ENCODE measurements around the gene PDIA5. TPM values are rescaled to one million over a fixed set of nuclear protein-coding genes. Genes with fewer than 3 reads are reported as not detected.

The PDIA5 gene
- total RNA-seq, 2 experiments from 2014 or later, result 2.2 to 3.0 TPM

DNA sequence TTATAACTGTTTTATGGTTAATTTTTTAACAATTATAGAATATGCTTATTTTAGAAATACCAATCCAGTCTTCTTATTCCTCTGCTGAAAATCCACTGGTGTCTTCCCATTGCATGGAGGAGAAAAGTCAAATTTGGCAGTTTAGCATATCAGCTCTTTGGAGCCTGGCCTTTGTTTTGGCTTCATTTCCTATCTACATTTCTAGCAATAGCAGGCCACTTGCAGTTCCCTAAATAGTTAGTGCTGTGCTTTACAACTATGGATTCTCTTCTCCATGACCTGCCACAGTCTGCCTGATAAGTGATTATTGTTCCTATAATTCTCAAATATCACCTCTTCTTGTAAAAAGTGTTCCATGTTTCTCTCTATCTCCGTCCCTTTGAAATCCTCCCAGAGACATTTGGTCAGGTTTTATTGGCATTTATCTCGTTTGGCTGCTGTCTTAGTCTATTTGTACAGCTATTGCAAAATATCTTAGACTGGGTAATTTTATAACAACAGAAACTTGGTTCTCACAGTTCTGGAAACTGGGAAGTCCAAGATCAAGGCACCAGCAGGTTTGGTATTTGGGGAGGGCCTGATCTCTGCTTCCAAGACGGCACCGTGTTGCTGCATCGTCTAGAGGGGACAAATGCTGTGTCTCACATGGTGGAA, 126.8 kb downstream of the PDIA5 start:
- no peaks in the 10 kb centered on the region for H3K36me3 ChIP-seq (ENCODE audit: insufficient read depth, low read length)
- H3K4me1 ChIP-seq (ENCODE audit: insufficient read depth, low read length), result no peaks in the 10 kb centered on the region
- H3K9me3 Mint-ChIP-seq, result peaks cover 3% of the 10 kb centered on the region
- peaks cover 0 to 3% of the 10 kb centered on the region in 2 experiments for H3K9me3 ChIP-seq (ENCODE audit: control insufficient read depth in 1 of 2, insufficient read depth in 1 of 2, low read length in 2 of 2)
- no peak overlapping the region for H3K27ac ChIP-seq (ENCODE audit: low read depth in 1 of 2, low read length in 2 of 2)
- TF ChIP-seq, protein P1, sequence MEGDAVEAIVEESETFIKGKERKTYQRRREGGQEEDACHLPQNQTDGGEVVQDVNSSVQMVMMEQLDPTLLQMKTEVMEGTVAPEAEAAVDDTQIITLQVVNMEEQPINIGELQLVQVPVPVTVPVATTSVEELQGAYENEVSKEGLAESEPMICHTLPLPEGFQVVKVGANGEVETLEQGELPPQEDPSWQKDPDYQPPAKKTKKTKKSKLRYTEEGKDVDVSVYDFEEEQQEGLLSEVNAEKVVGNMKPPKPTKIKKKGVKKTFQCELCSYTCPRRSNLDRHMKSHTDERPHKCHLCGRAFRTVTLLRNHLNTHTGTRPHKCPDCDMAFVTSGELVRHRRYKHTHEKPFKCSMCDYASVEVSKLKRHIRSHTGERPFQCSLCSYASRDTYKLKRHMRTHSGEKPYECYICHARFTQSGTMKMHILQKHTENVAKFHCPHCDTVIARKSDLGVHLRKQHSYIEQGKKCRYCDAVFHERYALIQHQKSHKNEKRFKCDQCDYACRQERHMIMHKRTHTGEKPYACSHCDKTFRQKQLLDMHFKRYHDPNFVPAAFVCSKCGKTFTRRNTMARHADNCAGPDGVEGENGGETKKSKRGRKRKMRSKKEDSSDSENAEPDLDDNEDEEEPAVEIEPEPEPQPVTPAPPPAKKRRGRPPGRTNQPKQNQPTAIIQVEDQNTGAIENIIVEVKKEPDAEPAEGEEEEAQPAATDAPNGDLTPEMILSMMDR (IDR thresholded peaks at IDR 0.05), result no peak
- ChIA-PET CTCF (no interaction called here), POLR2A (no interaction called here)
- H3K36me3 Mint-ChIP-seq (ENCODE audit: low read depth), result no peaks in the 10 kb centered on the region
- no peak overlapping the region for H3K4me3 ChIP-seq (ENCODE audit: low read length)
- ATAC-seq (ENCODE audit: poor library complexity) (no peak), DNase-seq (no peak)
- intact Hi-C loops (cut with DNase I, micrococcal nuclease), result no loop called here
- H3K27me3 ChIP-seq (ENCODE audit: control insufficient read depth in 1 of 2, insufficient read depth in 2 of 2, low read length in 2 of 2), result no peaks in the 10 kb centered on the region
- no peaks in the 10 kb centered on the region for H3K4me1 Mint-ChIP-seq (ENCODE audit: low read depth)
- H3K27me3 Mint-ChIP-seq, result no peaks in the 10 kb centered on the region
- no peak overlapping the region for H3K4me3 Mint-ChIP-seq
- no peak overlapping the region for H3K27ac Mint-ChIP-seq

GRCh38 chr3:123194552-123194951, 127.7 kb downstream of the PDIA5 start:
- Histone ChIP-seq H3K4me3 (ENCODE audit: low read length) (no peak overlapping the region), H3K27ac (ENCODE audit: low read depth in 1 of 2, low read length in 2 of 2) (no peak overlapping the region), H3K36me3 (ENCODE audit: insufficient read depth, low read length) (no peaks in the 10 kb centered on the region), H3K27me3 (ENCODE audit: control insufficient read depth in 1 of 2, insufficient read depth in 2 of 2, low read length in 2 of 2) (no peaks in the 10 kb centered on the region), H3K4me1 (ENCODE audit: insufficient read depth, low read length) (no peaks in the 10 kb centered on the region), H3K9me3 (ENCODE audit: control insufficient read depth in 1 of 2, insufficient read depth in 1 of 2, low read length in 2 of 2) (peaks cover 0 to 3% of the 10 kb centered on the region in 2 experiments)
- Mint-ChIP-seq H3K4me3 (no peak overlapping the region), H3K4me1 (ENCODE audit: low read depth) (no peaks in the 10 kb centered on the region), H3K9me3 (peaks cover 6% of the 10 kb centered on the region), H3K36me3 (ENCODE audit: low read depth) (no peaks in the 10 kb centered on the region), H3K27ac (no peak overlapping the region), H3K27me3 (no peaks in the 10 kb centered on the region)
- intact Hi-C loops (cut with DNase I, micrococcal nuclease), result no loop called here
- POLR2A ChIA-PET, result no interaction called here
- no peak for DNase-seq
- TF ChIP-seq, protein P1 (IDR thresholded peaks at IDR 0.05), result no peak
- CTCF ChIA-PET, result no interaction called here
- no peak for ATAC-seq (ENCODE audit: poor library complexity)

- Mint-ChIP-seq H3K4me1 (ENCODE audit: low read depth) (peaks cover 23% of the 10 kb centered on the region), H3K27ac (no peak overlapping the region), H3K4me3 (no peak overlapping the region), H3K9me3 (peaks cover 10% of the 10 kb centered on the region), H3K27me3 (no peaks in the 10 kb centered on the region), H3K36me3 (ENCODE audit: low read depth) (peaks cover 12% of the 10 kb centered on the region)
- ATAC-seq (ENCODE audit: poor library complexity) (no peak), DNase-seq (no peak)
- H3K4me3 ChIP-seq (ENCODE audit: low read length), result no peak overlapping the region
- no peaks in the 10 kb centered on the region for H3K36me3 ChIP-seq (ENCODE audit: insufficient read depth, low read length)
- H3K27ac ChIP-seq (ENCODE audit: low read depth in 1 of 2, low read length in 2 of 2), result no peak overlapping the region
- POLR2A ChIA-PET, result no interaction called here
- H3K4me1 ChIP-seq (ENCODE audit: insufficient read depth, low read length), result peaks cover 20% of the 10 kb centered on the region
- H3K27me3 ChIP-seq (ENCODE audit: control insufficient read depth in 1 of 2, insufficient read depth in 2 of 2, low read length in 2 of 2), result no peaks in the 10 kb centered on the region
- CTCF ChIA-PET, result no interaction called here
- peaks cover 0 to 3% of the 10 kb centered on the region in 2 experiments for H3K9me3 ChIP-seq (ENCODE audit: control insufficient read depth in 1 of 2, insufficient read depth in 1 of 2, low read length in 2 of 2)
- TF ChIP-seq, protein P1 (IDR thresholded peaks at IDR 0.05), result no peak
- intact Hi-C loops (cut with DNase I, micrococcal nuclease), result no loop called here
These were observed 131.5 kb downstream of the PDIA5 start for GRCh38 chr3:123198372-123198771.
